Mesendoderm (in vitro differentiated cells): Measurements from ENCODE around the gene CAP1.
A peak's percentile ranks its signal among the peaks of the same experiment; 100 is the strongest.

ENCODE experiments used
- DNase-seq: peaks from one replicate; pipeline ENCODE4 v3.0.0; 2013
- H2AK5ac ChIP-seq: 2 replicates; pipeline ENCODE4 v1.6.1; 2013; ENCODE audit warnings: low read length, inconsistent platforms
- H2BK120ac ChIP-seq: 2 replicates; pipeline ENCODE4 v1.6.1; 2013; ENCODE audit warnings: low read depth, mild to moderate bottlenecking, low read length, moderate library complexity, mixed read lengths
- H2BK15ac ChIP-seq: replicated peaks from 2 replicates; pipeline ENCODE4 v1.6.1; 2013; ENCODE audit warnings: low read depth, mild to moderate bottlenecking, moderate library complexity
- H2BK5ac ChIP-seq: 2 replicates; pipeline ENCODE4 v1.6.1; 2013; ENCODE audit warnings: low read length, inconsistent platforms
- H3K18ac ChIP-seq: 2 replicates; pipeline ENCODE4 v1.6.1; 2013; ENCODE audit warnings: mild to moderate bottlenecking, low read length, mixed read lengths
- H3K23ac ChIP-seq: one replicate; pipeline ENCODE4 v1.6.1; 2013; ENCODE audit warnings: low read length
- H3K27ac ChIP-seq: 2 replicates; pipeline ENCODE4 v1.5.1; 2013; ENCODE audit warnings: low read depth, mild to moderate bottlenecking, inconsistent platforms, low read length, moderate library complexity
- H3K27me3 ChIP-seq: 2 replicates; pipeline ENCODE4 v1.6.1; 2013; ENCODE audit warnings: low read length, control low read depth, mild to moderate bottlenecking, inconsistent platforms; ENCODE audit not compliant: insufficient read depth, poor library complexity
- H3K36me3 ChIP-seq: 2 replicates; pipeline ENCODE4 v1.6.1; 2013; ENCODE audit warnings: low read length, inconsistent platforms; ENCODE audit not compliant: control insufficient read depth, insufficient read depth
- H3K4ac ChIP-seq: one replicate; pipeline ENCODE4 v1.6.1; 2013; ENCODE audit warnings: low read depth, mild to moderate bottlenecking, low read length, moderate library complexity
- H3K4me1 ChIP-seq: 2 replicates; pipeline ENCODE4 v1.6.1; 2013; ENCODE audit warnings: low read depth, low read length, inconsistent platforms; ENCODE audit not compliant: control insufficient read depth
- H3K4me2 ChIP-seq: 2 replicates; pipeline ENCODE4 v1.6.1; 2013; ENCODE audit warnings: low read length
- H3K4me3 ChIP-seq: 2 replicates; pipeline ENCODE4 v1.5.1; 2013; ENCODE audit warnings: mild to moderate bottlenecking, low read length
- H3K56ac ChIP-seq: one replicate; pipeline ENCODE4 v1.6.1; 2013; ENCODE audit warnings: low read length
- H3K79me1 ChIP-seq: 2 replicates; pipeline ENCODE4 v1.6.1; 2013; ENCODE audit warnings: low read length, inconsistent platforms
- H3K79me2 ChIP-seq: 2 replicates; pipeline ENCODE4 v1.6.1; 2013; ENCODE audit warnings: mild to moderate bottlenecking, low read length; ENCODE audit not compliant: control insufficient read depth, insufficient read depth
- H3K9ac ChIP-seq: 2 replicates; pipeline ENCODE4 v1.6.1; 2013; ENCODE audit warnings: low read length, inconsistent platforms
- H4K5ac ChIP-seq: one replicate; pipeline ENCODE4 v1.6.1; 2013; ENCODE audit warnings: low read length
- H4K8ac ChIP-seq: one replicate; pipeline ENCODE4 v1.6.1; 2013; ENCODE audit warnings: low read depth, mild to moderate bottlenecking, control low read depth, low read length, moderate library complexity
- WGBS: extraction: QIAGEN DNeasy Blood & Tissue Kit; methylation state at CpG from one replicate; pipeline ENCODE4 v1.1.7; 2013; ENCODE audit warnings: low lambda C conversion rate, missing lambda C conversion rate; ENCODE audit not compliant: insufficient coverage; ENCODE audit errors: extremely low coverage; 5-methylcytosine and 5-hydroxymethylcytosine counted together

The CAP1 gene

GRCh38 chr1:40041466-40041838 lies 923 bp downstream of the CAP1 start:
- Histone ChIP-seq H3K18ac (no peak overlapping the region), H3K23ac (no peak overlapping the region), H3K27ac (no peak overlapping the region), H3K79me1 (peaks cover 12% of the 10 kb centered on the region), H3K4me2 (peak overlapping the region; percentile 36), H2BK5ac (no peak overlapping the region), H2BK15ac (no peak overlapping the region), H3K27me3 (no peaks in the 10 kb centered on the region), H4K5ac (no peak overlapping the region), H3K36me3 (no peaks in the 10 kb centered on the region), H2AK5ac (no peak overlapping the region), H3K4ac (no peak overlapping the region), H3K4me3 (peak overlapping the region; percentile 63), H4K8ac (no peak overlapping the region), H3K9ac (peak overlapping the region; percentile 77), H3K56ac (peak overlapping the region; percentile 88), H3K4me1 (peaks cover 4% of the 10 kb centered on the region), H3K79me2 (peaks cover 50% of the 10 kb centered on the region), H2BK120ac (no peak overlapping the region)
- WGBS, result no CpG with 5 or more reads among the region's 5 CpGs
- DNase-seq, result no peak

- no CpG with 5 or more reads among the region's 4 CpGs for WGBS
Measured at GRCh38 chr1:40042341-40042740, 1.8 kb downstream of the CAP1 start.

GRCh38 chr1:40044110-40044509 lies 3.6 kb downstream of the CAP1 start:
- Histone ChIP-seq H3K36me3 (no peaks in the 10 kb centered on the region), H4K5ac (no peak overlapping the region), H4K8ac (no peak overlapping the region), H3K27me3 (no peaks in the 10 kb centered on the region), H3K9ac (no peak overlapping the region), H2BK5ac (no peak overlapping the region), H3K18ac (no peak overlapping the region), H2BK120ac (no peak overlapping the region), H3K23ac (no peak overlapping the region), H2AK5ac (no peak overlapping the region), H3K27ac (no peak overlapping the region), H3K56ac (no peak overlapping the region), H3K4me1 (peaks cover 3% of the 10 kb centered on the region), H2BK15ac (no peak overlapping the region), H3K79me1 (peaks cover 14% of the 10 kb centered on the region), H3K79me2 (peaks cover 69% of the 10 kb centered on the region), H3K4me2 (no peak overlapping the region), H3K4ac (no peak overlapping the region), H3K4me3 (no peak overlapping the region)
- no CpG with 5 or more reads among the region's 3 CpGs for WGBS
- no peak for DNase-seq

More at GRCh38 chr1:40042341-40042740, 1.8 kb downstream of the CAP1 start:
- H3K18ac ChIP-seq, result no peak overlapping the region
- no peak overlapping the region for H2BK15ac ChIP-seq
- DNase-seq, result no peak
- H3K4me1 ChIP-seq, result peaks cover 4% of the 10 kb centered on the region
- no peak overlapping the region for H4K8ac ChIP-seq
- no peaks in the 10 kb centered on the region for H3K36me3 ChIP-seq
- no peaks in the 10 kb centered on the region for H3K27me3 ChIP-seq
- peaks cover 57% of the 10 kb centered on the region for H3K79me2 ChIP-seq
- H3K9ac ChIP-seq, result no peak overlapping the region
- H2BK5ac ChIP-seq, result no peak overlapping the region
- no peak overlapping the region for H3K4ac ChIP-seq
- H3K4me2 ChIP-seq, result peak overlapping the region; percentile 22
- no peak overlapping the region for H2BK120ac ChIP-seq
- no peak overlapping the region for H3K23ac ChIP-seq
- H3K4me3 ChIP-seq, result no peak overlapping the region
- H3K27ac ChIP-seq, result no peak overlapping the region
- H4K5ac ChIP-seq, result no peak overlapping the region
- peaks cover 12% of the 10 kb centered on the region for H3K79me1 ChIP-seq
- no peak overlapping the region for H2AK5ac ChIP-seq
- peak overlapping the region; percentile 10 for H3K56ac ChIP-seq

GRCh38 chr1:40045182-40045581 lies 4.7 kb downstream of the CAP1 start:
- Histone ChIP-seq H2BK5ac (no peak overlapping the region), H3K27ac (no peak overlapping the region), H3K4me1 (peaks cover 2% of the 10 kb centered on the region), H3K4me3 (no peak overlapping the region), H3K56ac (no peak overlapping the region), H3K27me3 (no peaks in the 10 kb centered on the region), H3K79me1 (peaks cover 19% of the 10 kb centered on the region), H4K8ac (no peak overlapping the region), H3K4ac (no peak overlapping the region), H2BK120ac (no peak overlapping the region), H3K79me2 (peaks cover 78% of the 10 kb centered on the region), H3K18ac (no peak overlapping the region), H3K23ac (no peak overlapping the region), H3K4me2 (no peak overlapping the region), H3K9ac (no peak overlapping the region), H3K36me3 (no peaks in the 10 kb centered on the region), H2AK5ac (no peak overlapping the region), H2BK15ac (no peak overlapping the region), H4K5ac (no peak overlapping the region)
- DNase-seq, result no peak
- WGBS, result no CpG with 5 or more reads among the region's 4 CpGs

- H3K4me1 ChIP-seq, result peaks cover 2% of the 10 kb centered on the region
- no peak overlapping the region for H3K23ac ChIP-seq
- no peak for DNase-seq
- no peak overlapping the region for H3K4ac ChIP-seq
- H3K27ac ChIP-seq, result no peak overlapping the region
- no peak overlapping the region for H2BK5ac ChIP-seq
- H3K4me2 ChIP-seq, result no peak overlapping the region
- H3K36me3 ChIP-seq, result peaks cover 1% of the 10 kb centered on the region
- H3K56ac ChIP-seq, result no peak overlapping the region
- H4K5ac ChIP-seq, result no peak overlapping the region
- H3K9ac ChIP-seq, result no peak overlapping the region
- H3K18ac ChIP-seq, result no peak overlapping the region
- H3K79me1 ChIP-seq, result peaks cover 21% of the 10 kb centered on the region
- H4K8ac ChIP-seq, result no peak overlapping the region
- no CpG with 5 or more reads among the region's 3 CpGs for WGBS
- H2BK120ac ChIP-seq, result no peak overlapping the region
- no peak overlapping the region for H2AK5ac ChIP-seq
- H3K4me3 ChIP-seq, result no peak overlapping the region
- H3K79me2 ChIP-seq, result peaks cover 79% of the 10 kb centered on the region
- H3K27me3 ChIP-seq, result no peaks in the 10 kb centered on the region
- H2BK15ac ChIP-seq, result no peak overlapping the region
Measured at GRCh38 chr1:40045766-40046165, 5.2 kb downstream of the CAP1 start.

GRCh38 chr1:40047276-40047675 lies 6.7 kb downstream of the CAP1 start:
- Histone ChIP-seq H4K5ac (no peak overlapping the region), H4K8ac (peak overlapping the region; percentile 39), H3K18ac (no peak overlapping the region), H3K4me3 (no peak overlapping the region), H3K4me2 (no peak overlapping the region), H3K27ac (no peak overlapping the region), H3K23ac (no peak overlapping the region), H3K79me1 (peaks cover 24% of the 10 kb centered on the region), H3K36me3 (peaks cover 3% of the 10 kb centered on the region), H3K9ac (no peak overlapping the region), H3K56ac (no peak overlapping the region), H3K27me3 (no peaks in the 10 kb centered on the region), H2BK120ac (no peak overlapping the region), H2BK5ac (no peak overlapping the region), H3K79me2 (peaks cover 74% of the 10 kb centered on the region), H3K4me1 (no peaks in the 10 kb centered on the region), H3K4ac (no peak overlapping the region), H2BK15ac (no peak overlapping the region), H2AK5ac (no peak overlapping the region)
- DNase-seq, result no peak
- no CpG with 5 or more reads among the region's 2 CpGs for WGBS
